B cell (primary cell): ENCODE results near the gene SH3RF3.

Experiments used
- EZH2 ChIP-seq: IDR thresholded peaks from 2 replicates; pipeline ENCODE4 v1.6.1; 2012; ENCODE audit warnings: borderline replicate concordance, low read depth, mild to moderate bottlenecking, moderate library complexity, low read length; ENCODE audit not compliant: insufficient read depth, poor library complexity, severe bottlenecking
- TF ChIP-seq, protein P1 (sequence below): fragments of 200-600 bp; IDR thresholded peaks from one replicate; pipeline ENCODE4 v1.8.0; 2022; ENCODE audit warnings: antibody characterized with exemption, mild to moderate bottlenecking

DNA sequence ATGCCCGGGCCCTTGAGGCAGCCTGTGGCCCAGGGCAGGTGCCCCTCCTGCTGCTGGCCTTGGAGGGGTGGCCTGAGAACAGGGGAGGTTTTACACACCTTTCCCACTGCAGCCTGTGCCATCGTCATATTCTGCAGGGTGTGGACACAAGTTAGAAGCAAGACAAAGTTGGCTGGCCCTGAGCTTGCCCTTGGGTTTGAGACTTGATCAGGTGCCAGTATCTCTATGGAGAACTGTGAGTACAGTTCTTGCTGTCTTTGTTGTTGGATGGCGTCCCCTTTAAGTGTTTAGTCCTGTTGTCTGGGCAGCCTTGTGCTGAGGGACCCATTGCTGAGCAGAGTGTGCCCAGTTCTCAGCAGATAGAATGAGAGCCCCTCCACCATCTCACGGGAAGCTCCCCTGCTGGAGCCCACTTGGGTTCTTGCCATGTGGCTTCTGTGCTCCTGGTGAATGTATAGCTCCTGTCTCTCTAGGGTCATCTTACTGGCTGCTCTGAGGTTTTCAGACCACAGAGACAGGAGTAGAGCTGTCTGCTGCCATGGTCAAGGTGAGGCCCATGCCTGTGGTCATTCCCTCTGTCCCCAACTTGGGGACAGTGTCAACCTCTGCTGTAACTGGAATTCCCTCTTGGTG is 115.9 kb downstream of the SH3RF3 start:
- TF ChIP-seq EZH2, result no peak
- TF ChIP-seq, protein P1, sequence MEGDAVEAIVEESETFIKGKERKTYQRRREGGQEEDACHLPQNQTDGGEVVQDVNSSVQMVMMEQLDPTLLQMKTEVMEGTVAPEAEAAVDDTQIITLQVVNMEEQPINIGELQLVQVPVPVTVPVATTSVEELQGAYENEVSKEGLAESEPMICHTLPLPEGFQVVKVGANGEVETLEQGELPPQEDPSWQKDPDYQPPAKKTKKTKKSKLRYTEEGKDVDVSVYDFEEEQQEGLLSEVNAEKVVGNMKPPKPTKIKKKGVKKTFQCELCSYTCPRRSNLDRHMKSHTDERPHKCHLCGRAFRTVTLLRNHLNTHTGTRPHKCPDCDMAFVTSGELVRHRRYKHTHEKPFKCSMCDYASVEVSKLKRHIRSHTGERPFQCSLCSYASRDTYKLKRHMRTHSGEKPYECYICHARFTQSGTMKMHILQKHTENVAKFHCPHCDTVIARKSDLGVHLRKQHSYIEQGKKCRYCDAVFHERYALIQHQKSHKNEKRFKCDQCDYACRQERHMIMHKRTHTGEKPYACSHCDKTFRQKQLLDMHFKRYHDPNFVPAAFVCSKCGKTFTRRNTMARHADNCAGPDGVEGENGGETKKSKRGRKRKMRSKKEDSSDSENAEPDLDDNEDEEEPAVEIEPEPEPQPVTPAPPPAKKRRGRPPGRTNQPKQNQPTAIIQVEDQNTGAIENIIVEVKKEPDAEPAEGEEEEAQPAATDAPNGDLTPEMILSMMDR, result no peak
